SK-N-MC (cell line): ENCODE measurements around the gene GALNT9.

Source experiments
- DNase-seq: peaks from one replicate; pipeline ENCODE4 v3.0.0-alpha.2; 2011; ENCODE audit warnings: low read depth, low spot score
- H3K27ac ChIP-seq: fragments of 200-600 bp; sonication (generic); 2 replicates; pipeline ENCODE4 v1.5.1; 2016; ENCODE audit warnings: mixed run types
- H3K36me3 ChIP-seq: fragments of 200-600 bp; sonication (generic); 2 replicates; pipeline ENCODE4 v1.6.1; 2017; ENCODE audit warnings: antibody characterized with exemption, low read length, mixed read lengths; ENCODE audit not compliant: insufficient read depth
- H3K4me3 ChIP-seq: fragments of 200-600 bp; sonication (generic); 2 replicates; pipeline ENCODE4 v1.5.1; 2016
- H3K9ac ChIP-seq: fragments of 200-600 bp; sonication (generic); 2 replicates; pipeline ENCODE4 v1.8.0; 2017; ENCODE audit warnings: mixed run types, mixed read lengths; ENCODE audit not compliant: insufficient read length
- H3K9me3 ChIP-seq: fragments of 200-600 bp; sonication (generic); 2 replicates; pipeline ENCODE4 v1.6.1; 2017; ENCODE audit warnings: low read depth, mild to moderate bottlenecking, antibody characterized with exemption, low read length, moderate library complexity, mixed read lengths
- EZH2 ChIP-seq: fragments of 200-600 bp; sonication (generic); IDR thresholded peaks from one replicate; pipeline ENCODE4 v1.6.1; 2017; ENCODE audit warnings: antibody characterized with exemption
- FOXP2 ChIP-seq: optimal IDR thresholded peaks from 2 replicates; pipeline ENCODE3; 2011; ENCODE audit warnings: mild to moderate bottlenecking, moderate library complexity; ENCODE audit not compliant: insufficient read depth; ENCODE audit errors: extremely low read length, control extremely low read depth
- POLR2AphosphoS5 ChIP-seq: IDR thresholded peaks from 2 replicates; pipeline ENCODE4 v1.6.1; 2012; ENCODE audit warnings: mild to moderate bottlenecking, low read depth, low read length, borderline replicate concordance

The GALNT9 gene

DNA sequence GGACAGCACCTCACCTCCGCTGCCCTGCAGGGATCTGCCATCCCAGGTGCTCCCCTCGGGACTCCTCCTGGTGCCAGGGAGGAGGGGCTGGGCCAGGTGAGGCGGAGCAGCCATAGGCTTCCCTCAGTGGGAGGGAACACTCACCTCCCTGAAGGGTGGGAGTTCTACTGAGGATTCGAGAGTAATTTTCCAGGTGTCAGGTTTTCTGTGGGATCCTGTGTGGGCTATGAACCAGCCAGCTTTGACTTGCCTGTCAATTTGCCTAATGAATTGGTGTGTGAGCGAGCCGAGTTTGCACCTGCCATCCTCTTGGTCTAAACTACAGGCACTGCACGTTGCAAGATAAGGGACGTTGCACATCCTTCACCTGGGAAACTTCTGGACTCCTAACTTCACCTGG is 134.8 kb downstream of the GALNT9 start:
- no peak for DNase-seq
- Histone ChIP-seq H3K4me3 (no peak overlapping the region), H3K27ac (no peak overlapping the region), H3K36me3 (no peaks in the 10 kb centered on the region), H3K9me3 (no peaks in the 10 kb centered on the region), H3K9ac (no peak overlapping the region)
- TF ChIP-seq FOXP2 (no peak), EZH2 (no peak), POLR2AphosphoS5 (no peak)

GRCh38 chr12:132194056-132194455 is 135.3 kb downstream of the GALNT9 start:
- no peaks in the 10 kb centered on the region for H3K9me3 ChIP-seq
- TF ChIP-seq EZH2 (no peak), POLR2AphosphoS5 (no peak), FOXP2 (no peak)
- DNase-seq = no peak
- H3K36me3 ChIP-seq = no peaks in the 10 kb centered on the region
- H3K9ac ChIP-seq = no peak overlapping the region
- H3K4me3 ChIP-seq = no peak overlapping the region
- H3K27ac ChIP-seq = no peak overlapping the region

DNA sequence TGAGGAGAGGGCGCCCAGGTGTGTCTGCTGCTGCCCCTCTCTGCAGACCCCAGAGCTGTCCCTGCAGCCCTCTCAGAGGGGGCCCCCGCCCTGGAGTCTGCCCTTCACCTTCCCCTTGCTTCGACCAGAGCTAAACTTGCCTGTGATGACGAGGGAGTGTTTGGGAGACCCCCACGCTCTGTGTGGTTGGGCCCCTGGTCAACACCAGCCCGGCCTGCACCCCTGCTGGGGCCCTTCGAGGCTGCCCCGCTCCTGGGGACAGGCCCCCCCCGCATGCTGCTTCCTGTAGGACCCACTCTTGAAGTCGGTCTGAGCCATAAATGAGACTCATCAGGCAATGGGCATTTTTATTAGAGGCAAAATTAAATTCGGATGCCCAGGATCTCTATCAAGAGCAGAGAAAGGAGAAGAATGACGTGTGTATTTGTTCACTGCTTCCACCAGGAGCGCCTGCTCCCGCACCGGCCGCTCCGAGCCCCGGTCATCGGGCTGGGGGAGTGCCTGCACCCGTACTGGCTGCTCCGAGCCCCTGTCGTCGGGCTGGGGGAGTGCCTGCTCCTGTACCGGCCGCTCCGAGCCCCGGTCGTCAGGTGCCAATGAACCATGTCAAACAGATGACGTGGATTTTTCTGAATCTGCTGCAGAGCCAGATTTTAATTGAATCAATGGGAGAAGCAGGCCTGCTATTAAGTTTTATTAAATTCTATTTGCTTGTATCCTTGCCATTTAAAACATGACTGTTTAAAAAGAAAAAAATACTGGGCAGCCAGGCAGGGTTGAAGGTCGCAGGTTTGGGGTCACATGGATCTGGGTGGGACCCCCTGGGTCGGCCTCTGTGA is 137.5 kb downstream of the GALNT9 start:
- Histone ChIP-seq H3K9ac (no peak overlapping the region), H3K27ac (peak overlapping the region; percentile 62), H3K36me3 (no peaks in the 10 kb centered on the region; the same call in 1 of the 2 replicates), H3K4me3 (no peak overlapping the region), H3K9me3 (no peaks in the 10 kb centered on the region)
- DNase-seq = no peak
- TF ChIP-seq POLR2AphosphoS5 (no peak), FOXP2 (no peak), EZH2 (no peak)

DNA sequence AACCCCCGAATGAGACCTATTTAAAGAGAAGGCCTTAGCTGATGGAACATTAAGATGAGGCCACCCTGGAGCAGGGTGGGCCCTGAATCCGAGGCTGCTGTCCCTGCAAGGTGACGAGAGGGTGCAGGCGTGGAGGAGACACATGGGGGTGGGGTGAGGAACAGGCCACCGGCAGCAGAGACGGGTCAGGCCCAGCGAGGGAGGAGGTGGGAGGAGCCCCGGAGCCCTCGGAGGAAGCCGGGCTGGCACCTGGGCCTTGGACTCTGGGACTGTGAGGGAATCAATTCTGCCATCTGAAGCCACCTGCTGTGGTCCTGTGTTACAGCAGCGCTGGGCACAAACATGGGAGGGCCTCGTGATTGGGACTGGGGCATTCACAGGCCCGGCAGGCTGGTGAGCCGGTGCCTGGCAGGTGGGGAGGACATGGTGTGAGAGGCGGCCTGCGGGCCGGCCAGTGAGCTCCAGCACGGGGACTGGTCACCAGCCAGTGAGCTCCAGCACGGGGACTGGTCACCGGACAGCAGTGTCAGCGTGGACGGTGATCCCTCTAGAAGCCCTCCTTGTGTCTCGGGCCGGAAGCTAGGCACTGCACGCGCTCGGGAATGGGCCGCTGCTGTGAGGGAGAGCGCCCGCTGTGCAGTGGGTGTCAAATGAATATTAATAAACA is 138.4 kb downstream of the GALNT9 start:
- H3K27ac ChIP-seq = peak overlapping the region; percentile 62
- H3K4me3 ChIP-seq = no peak overlapping the region
- no peaks in the 10 kb centered on the region; the same call in 1 of the 2 replicates for H3K36me3 ChIP-seq
- TF ChIP-seq EZH2 (no peak), POLR2AphosphoS5 (no peak), FOXP2 (no peak)
- no peak for DNase-seq
- no peak overlapping the region for H3K9ac ChIP-seq
- no peaks in the 10 kb centered on the region for H3K9me3 ChIP-seq

GRCh38 chr12:132190012-132190755 is 139.2 kb downstream of the GALNT9 start:
- Histone ChIP-seq H3K36me3 (no peaks in the 10 kb centered on the region; the same call in 1 of the 2 replicates), H3K9ac (peak overlapping the region; percentile 70), H3K9me3 (no peaks in the 10 kb centered on the region), H3K4me3 (peak overlapping the region; percentile 87), H3K27ac (peak overlapping the region; percentile 71)
- DNase-seq = no peak
- TF ChIP-seq EZH2 = no peak
- TF ChIP-seq FOXP2 = no peak
- TF ChIP-seq POLR2AphosphoS5 = no peak

DNA sequence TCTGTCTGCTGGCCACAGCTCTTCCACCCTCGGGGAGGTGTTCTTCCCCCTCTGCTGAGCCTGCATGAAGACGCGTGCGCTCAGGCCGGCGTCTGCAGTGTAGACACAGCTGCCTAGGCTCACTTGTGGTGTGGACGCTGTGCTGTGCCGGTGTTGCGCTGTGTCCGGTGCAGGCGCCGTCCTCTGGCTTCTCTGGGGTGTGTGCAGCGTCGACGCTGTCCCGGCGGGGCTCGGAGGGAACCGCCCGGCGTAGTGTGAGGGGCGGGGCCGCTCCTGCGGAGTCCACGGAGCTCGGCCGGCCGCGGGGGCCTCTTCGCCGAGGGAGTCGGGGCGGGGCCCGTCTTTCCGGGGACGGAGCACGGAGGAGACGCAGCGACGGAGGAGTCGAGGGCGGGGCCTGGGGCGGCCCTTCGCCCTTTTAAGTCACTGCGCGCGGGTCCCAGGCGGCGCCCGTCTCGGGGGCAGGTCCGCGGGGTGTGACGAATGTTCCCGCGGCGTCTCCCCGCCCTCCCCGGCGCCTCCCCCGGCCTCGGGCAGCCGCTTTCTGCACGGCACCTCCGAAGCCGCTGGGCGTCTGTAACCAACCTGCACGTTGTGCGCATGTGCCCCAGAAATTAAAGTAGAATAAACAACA is 139.9 kb downstream of the GALNT9 start:
- H3K4me3 ChIP-seq = peak overlapping the region; percentile 87
- H3K36me3 ChIP-seq = no peaks in the 10 kb centered on the region; the same call in 1 of the 2 replicates
- TF ChIP-seq EZH2 (no peak), POLR2AphosphoS5 (peak; percentile 62; the same call in 1 of the 2 replicates)
- peak overlapping the region; percentile 71 for H3K27ac ChIP-seq
- peak overlapping the region; percentile 72 for H3K9ac ChIP-seq
- peak; percentile 16 for DNase-seq
- H3K9me3 ChIP-seq = no peaks in the 10 kb centered on the region

- no peak overlapping the region for H3K27ac ChIP-seq
- no peaks in the 10 kb centered on the region for H3K9me3 ChIP-seq
- TF ChIP-seq FOXP2 = no peak
- no peak for TF ChIP-seq POLR2AphosphoS5
- TF ChIP-seq EZH2 = no peak
- peak overlapping the region; percentile 87 for H3K4me3 ChIP-seq
- DNase-seq = no peak
- no peaks in the 10 kb centered on the region; the same call in 1 of the 2 replicates for H3K36me3 ChIP-seq
- peak overlapping the region; percentile 72 for H3K9ac ChIP-seq
Measured at GRCh38 chr12:132188916-132189325, 140.5 kb downstream of the GALNT9 start.

GRCh38 chr12:132188451-132188901 is 140.9 kb downstream of the GALNT9 start:
- Histone ChIP-seq H3K27ac (no peak overlapping the region), H3K36me3 (no peaks in the 10 kb centered on the region; the same call in 1 of the 2 replicates), H3K9me3 (no peaks in the 10 kb centered on the region), H3K4me3 (peak overlapping the region; percentile 87), H3K9ac (no peak overlapping the region)
- TF ChIP-seq EZH2 = no peak
- no peak for DNase-seq
